GM21825 (cell line): Measurements from ENCODE around the gene FRAS1.

ENCODE experiments used
- ATAC-seq: cut with Tn5 transposase; IDR thresholded peaks from one replicate; pipeline ENCODE4 v1.9.1; 2021; ENCODE audit warnings: mild to moderate bottlenecking, moderate library complexity; ENCODE audit not compliant: unreplicated experiment

FRAS1 gene

DNA sequence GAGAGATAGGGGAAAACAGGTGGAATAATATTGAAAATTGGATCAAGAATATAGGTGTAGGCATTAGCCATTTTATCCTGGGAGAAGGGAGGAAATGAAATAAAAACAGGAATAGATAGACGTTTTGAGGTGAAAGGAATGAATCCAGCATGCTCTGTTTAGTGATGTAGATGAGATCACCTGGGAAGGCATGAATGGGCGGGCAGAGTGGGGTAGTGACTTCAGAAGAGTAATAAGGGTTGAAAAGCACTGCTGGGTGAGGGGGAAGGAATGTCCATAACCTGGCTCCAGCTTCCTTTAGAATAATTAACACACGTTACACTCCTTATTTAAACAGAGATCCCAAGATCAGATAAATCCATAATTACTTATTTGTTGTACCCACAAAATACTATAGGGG lies 303.3 kb downstream of the FRAS1 start:
- ATAC-seq, result no peak

GRCh38 chr4:78361621-78362120 lies 304.5 kb downstream of the FRAS1 start:
- ATAC-seq, result no peak

DNA sequence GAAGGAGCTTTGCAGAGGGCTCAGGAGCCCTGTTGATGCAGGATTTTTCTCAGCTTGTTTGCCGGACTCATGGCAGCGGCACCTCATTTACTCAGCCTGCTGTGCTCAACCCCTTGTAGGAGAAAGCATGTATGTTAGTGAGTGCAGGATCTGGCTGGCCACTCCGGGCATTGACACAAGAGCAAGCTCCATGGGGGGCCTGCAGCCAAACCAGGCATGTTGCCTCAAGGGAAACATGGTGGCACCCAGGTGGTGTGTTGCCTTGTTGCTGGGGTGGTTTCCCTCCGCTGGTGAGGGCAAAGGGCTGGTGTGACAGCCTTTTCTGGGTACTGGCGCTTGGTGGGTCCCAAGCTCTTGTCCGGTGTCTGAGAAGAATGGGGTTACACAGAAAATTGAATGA lies 305.2 kb downstream of the FRAS1 start:
- no peak for ATAC-seq

GRCh38 chr4:78363031-78363570 lies 306.0 kb downstream of the FRAS1 start:
- ATAC-seq, result no peak

DNA sequence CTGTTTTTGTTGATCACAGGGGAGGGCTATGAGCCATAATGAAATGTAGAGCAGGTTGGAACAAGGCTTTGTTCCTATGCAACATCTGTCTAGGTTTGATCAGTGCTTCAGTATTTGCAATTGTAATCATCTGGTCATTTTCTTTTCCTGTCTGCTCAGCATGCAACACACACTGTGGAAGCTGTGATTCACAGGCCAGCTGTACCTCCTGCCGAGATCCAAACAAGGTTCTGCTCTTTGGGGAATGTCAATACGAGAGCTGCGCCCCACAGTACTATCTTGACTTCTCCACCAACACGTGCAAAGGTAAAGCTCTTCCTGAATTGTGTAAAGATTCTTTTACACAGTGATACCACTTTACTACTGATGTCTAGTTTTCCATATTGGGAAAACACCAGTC lies 312.6 kb downstream of the FRAS1 start:
- no peak for ATAC-seq

GRCh38 chr4:78370631-78371372 lies 313.7 kb downstream of the FRAS1 start:
- ATAC-seq, result no peak

DNA sequence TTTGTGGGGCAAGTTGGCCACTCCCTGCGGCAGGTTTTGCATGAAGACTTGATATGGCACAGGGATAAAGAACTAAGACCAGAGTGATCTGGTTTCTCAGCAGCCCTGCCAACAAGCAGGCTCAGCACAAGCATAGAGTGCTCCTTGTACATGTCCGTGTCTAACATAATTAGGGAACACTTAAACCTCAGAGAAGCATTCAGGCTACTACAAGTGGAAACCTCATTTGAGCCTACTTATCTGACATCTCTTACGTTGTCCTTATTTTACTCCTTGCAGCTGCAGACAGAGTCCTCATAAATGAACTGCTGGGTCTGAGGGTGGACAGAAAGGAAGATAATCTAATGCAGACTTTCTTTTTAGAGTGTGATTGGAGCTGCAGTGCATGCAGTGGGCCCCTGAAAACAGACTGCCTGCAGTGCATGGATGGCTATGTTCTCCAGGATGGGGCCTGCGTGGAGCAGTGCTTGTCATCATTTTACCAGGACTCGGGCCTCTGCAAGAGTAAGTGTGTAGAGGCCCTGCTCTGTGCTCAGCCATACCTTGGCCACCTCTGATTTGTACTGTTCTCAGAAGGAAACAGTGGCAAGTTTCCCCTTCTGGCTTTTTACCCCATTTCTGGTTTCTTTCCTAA lies 315.3 kb downstream of the FRAS1 start:
- no peak for ATAC-seq

- ATAC-seq, result no peak
Observed at GRCh38 chr4:78377555-78377954, 320.4 kb downstream of the FRAS1 start.

DNA sequence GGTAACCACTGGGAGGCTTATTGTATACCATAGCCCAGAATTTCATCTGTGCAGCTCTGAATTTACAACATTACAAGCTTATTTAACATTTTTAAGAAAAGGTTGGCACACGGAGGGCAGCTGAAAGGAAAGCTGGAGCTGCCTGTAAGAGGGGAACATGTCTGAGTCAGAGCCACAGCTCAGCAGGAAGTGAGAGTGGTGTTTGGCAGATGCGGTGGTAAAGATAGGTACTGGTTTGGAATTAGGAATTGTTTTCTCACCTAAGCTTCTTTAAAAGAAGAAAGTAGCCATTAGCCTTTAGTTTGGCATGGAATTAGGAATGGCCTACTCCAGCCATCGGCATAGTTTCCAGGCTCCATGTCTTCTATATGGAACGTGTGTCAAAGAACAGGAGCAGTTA lies 321.9 kb downstream of the FRAS1 start:
- ATAC-seq, result no peak

- ATAC-seq, result no peak
Observed at GRCh38 chr4:78379991-78380729, 323.0 kb downstream of the FRAS1 start.

GRCh38 chr4:78386679-78387078 lies 329.6 kb downstream of the FRAS1 start:
- no peak for ATAC-seq

DNA sequence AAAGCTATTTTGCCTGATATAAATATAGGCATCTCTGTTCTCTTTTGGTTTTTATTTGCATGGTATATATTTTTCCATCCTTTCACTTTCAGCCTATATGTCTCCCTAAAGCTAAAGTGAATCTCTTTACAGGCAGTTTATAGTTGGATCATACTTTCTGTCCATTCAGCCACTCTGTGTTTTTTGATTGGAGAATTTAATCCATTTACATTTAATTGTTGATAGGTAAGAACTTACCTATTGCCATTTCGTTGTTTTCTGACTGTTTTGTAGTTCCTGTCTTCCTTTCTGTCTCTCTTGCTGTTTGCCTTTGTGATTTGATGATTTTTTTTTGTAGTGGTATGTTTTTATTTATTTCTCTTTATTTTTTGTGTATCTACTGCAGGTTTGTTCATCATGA lies 338.5 kb downstream of the FRAS1 start:
- no peak for ATAC-seq

DNA sequence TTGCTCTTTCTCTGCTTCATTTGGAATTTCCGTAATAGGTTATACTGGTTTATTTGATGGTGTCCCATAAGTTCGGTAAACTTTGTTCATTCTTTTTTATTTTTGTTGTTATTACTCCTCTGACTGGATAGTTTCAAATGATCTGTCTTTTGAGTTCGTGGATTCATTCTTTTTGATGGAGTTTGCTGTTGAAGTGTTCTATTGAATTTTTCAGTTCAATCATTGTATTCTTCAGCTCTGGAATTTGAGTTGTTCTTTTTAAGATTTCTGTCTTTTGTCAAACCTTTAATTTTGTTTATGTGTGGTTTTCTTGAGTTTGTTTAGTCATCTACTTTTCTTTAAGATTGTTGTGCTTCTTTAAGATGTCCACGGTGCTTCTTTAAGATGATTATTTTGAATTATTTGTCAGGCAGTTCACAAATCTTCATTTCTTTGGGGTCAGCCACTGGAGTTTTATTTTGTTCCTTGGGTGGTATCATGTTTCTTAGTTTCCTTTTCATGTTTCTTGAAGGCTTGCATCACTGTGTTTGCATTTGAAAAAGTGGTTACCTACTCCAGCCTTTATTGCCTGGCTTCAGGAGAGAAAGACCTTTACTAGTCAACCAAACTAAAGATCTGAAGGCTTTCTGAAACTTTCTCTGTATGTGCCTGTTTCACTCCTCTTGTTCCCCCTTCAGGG lies 339.6 kb downstream of the FRAS1 start:
- ATAC-seq, result no peak

- ATAC-seq, result no peak
Observed at GRCh38 chr4:78397292-78397630, 340.1 kb downstream of the FRAS1 start.

DNA sequence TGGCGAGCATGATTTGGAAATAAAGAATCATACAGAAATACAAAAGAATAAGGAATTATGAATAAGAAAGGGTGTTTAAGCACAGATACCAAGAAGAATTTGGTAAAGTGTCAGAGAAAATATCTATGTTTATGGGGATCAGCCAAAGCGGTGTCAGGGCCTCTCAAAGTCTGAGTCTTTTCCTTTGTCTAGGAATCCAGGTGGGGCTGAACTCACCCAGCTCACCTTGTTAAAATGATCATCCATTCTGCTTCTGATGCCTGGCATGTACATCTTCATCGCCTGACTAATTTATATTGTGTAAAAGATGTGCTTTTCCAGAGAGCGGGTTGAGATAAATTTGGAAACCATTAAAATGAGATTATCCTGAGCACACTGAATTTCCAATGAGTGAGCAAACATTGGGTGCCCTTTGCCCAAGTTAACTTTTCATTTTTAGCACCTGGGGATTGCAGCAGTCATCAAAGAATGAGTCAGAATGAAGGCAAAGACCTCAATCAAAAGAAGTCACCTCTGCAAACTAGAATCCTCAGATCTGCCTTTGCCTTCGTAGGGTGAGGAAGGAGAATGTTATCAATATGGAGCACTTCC lies 352.6 kb downstream of the FRAS1 start:
- no peak for ATAC-seq

DNA sequence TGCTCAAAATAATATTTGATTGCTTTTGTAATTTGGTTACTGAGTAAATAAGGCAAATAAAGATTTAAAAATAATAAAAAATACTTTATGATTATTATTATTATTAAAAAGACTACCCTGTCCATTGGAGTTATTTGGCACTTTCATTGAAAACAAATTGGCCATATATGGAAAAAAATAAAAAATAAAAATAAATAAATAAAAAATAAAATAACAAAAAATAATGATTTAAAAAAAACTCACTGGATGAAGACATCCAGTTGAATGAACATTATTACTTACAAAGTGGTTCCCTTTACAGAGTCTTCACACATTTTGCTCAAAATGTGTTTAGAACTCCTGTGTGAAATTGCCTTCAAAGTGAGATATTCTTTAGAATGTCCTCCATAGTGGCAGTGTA lies 353.1 kb downstream of the FRAS1 start:
- no peak for ATAC-seq

DNA sequence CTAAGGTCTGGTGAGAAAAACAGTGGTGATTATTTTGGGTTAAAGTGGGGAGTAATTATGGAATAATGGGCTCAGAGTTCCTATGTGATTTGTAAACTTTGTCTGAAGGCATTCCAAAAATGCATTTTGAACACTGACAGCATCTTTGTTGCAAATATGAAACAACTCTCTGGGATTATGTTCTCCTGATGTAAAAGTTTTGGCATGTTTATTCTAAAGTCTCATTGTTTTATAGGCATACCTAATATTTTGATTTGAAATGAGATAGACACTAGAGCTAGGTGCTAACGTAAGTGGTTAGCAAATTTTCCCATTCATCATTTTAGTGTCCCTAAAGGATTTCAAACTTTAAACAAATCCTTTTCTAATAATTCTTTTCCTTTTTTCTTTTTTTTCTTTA lies 353.6 kb downstream of the FRAS1 start:
- ATAC-seq, result no peak

GRCh38 chr4:78414116-78414515 lies 357.0 kb downstream of the FRAS1 start:
- no peak for ATAC-seq

GRCh38 chr4:78417603-78418002 lies 360.5 kb downstream of the FRAS1 start:
- ATAC-seq, result no peak

- ATAC-seq, result no peak
Observed at GRCh38 chr4:78418406-78418805, 361.3 kb downstream of the FRAS1 start.

DNA sequence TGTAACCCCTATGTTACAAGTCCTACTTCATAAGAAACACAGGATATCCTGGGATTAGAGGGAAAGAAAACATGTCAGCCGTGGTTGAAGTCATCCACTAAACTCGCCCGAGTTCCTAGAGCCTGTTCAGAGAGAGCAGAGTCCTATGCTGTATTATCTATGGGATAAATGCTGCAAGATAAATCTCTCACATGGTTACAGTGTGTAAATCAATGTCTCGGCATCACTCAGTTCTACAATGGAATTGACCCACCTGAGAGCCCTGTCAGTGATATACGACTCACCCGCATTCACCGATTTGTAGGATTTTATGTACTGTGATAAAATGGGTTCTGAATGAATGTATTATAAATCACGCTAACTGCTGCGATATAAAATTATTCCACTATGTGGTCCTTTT lies 366.7 kb downstream of the FRAS1 start:
- no peak for ATAC-seq
